Measurements from ENCODE around the gene ACE2.

- TF ChIP-seq POLR2A (IDR thresholded peaks at IDR 0.05) = no peak
- no peak for TF ChIP-seq POLR2AphosphoS5 (IDR thresholded peaks at IDR 0.05)
- peak in 1 of 2 donors; percentile 39 for TF ChIP-seq CTCF (IDR thresholded peaks at IDR 0.05)
- no peak for TF ChIP-seq EP300 (IDR thresholded peaks at IDR 0.05)
These were observed 35.7 kb downstream of the ACE2 start for GRCh38 chrX:15564981-15565579.

Measured in suprapubic skin (tissue), 4 donors.